T-cell (primary cell): ENCODE data around the gene CDC42BPA. TPM values are rescaled to one million over a fixed set of nuclear protein-coding genes. Genes with fewer than 3 reads are reported as not detected.
"Not testable (repeated sequence)": the region's sequence is repeated elsewhere in the genome, so short reads cannot be mapped to it uniquely, and the experiment has no call there.

ENCODE experiments used
- ATAC-seq, 4 experiments: fragments of 200-7000 bp in 3 of 4; fragments of 150-1000 bp in 1 of 4; cut with Tn5 transposase; replicated peaks in 1 of 4; 1 replicate in 3 of 4; 2 replicates in 1 of 4; pipeline ENCODE4 v1.10.0; 2021; ENCODE audit warnings: moderate library complexity in 3 of 4, mild to moderate bottlenecking in 2 of 4, moderate number of reproducible peaks in 1 of 4
- CTCF ChIA-PET, 2 donors: fragments of 300-600 bp; sonication (Branson Sonifier 250); formaldehyde crosslinking; loops; one replicate each; lab custom pipeline; 2022; ENCODE audit warnings: antibody characterized with exemption in 2 of 2; lab: Charles Lee
- POLR2A ChIA-PET, 2 donors: fragments of 300-600 bp; sonication (Branson Sonifier 250); formaldehyde crosslinking; loops; one replicate each; lab custom pipeline; 2022; ENCODE audit warnings: antibody characterized with exemption in 2 of 2; lab: Charles Lee
- DNase-seq, 35 experiments: peaks; one replicate each; pipeline versions ENCODE4 v3.0.0 to v3.0.0-alpha.2; 2013 to 2023
- H3K27ac ChIP-seq: one replicate; pipeline ENCODE4 v1.5.1; 2013; ENCODE audit warnings: low read length
- H3K27me3 ChIP-seq, 2 experiments: replicated peaks in 1 of 2; 1 replicate in 1 of 2; 2 replicates in 1 of 2; pipeline versions ENCODE4 v1.6.1 to v1.7.0; 2013; ENCODE audit warnings: low read length in 1 of 2, mixed read lengths in 1 of 2; ENCODE audit not compliant: control insufficient read depth in 2 of 2, insufficient read depth in 2 of 2; ENCODE audit errors: extremely low read depth in 1 of 2
- H3K36me3 ChIP-seq, 2 donors: 1 replicate in 1 of 2; 2 replicates in 1 of 2; pipeline versions ENCODE4 v1.6.1 to v1.7.0; 2013; ENCODE audit warnings: low read length in 1 of 2; ENCODE audit not compliant: control insufficient read depth in 2 of 2, insufficient read depth in 1 of 2; ENCODE audit errors: extremely low read depth in 1 of 2
- H3K4me1 ChIP-seq, 2 experiments: 1 replicate in 1 of 2; 2 replicates in 1 of 2; pipeline versions ENCODE4 v1.6.1 to v1.7.0; 2013; ENCODE audit warnings: low read length in 2 of 2, mixed read lengths in 1 of 2; ENCODE audit not compliant: insufficient read depth in 2 of 2, control insufficient read depth in 1 of 2; ENCODE audit errors: extremely low read depth in 1 of 2
- H3K4me3 ChIP-seq, 2 donors: 1 replicate in 1 of 2; 2 replicates in 1 of 2; pipeline versions ENCODE4 v1.5.1 to v1.7.0; 2013; ENCODE audit warnings: mild to moderate bottlenecking in 2 of 2, low read length in 1 of 2, moderate library complexity in 1 of 2; ENCODE audit not compliant: control insufficient read depth in 1 of 2; ENCODE audit errors: extremely low read depth in 1 of 2
- H3K9me3 ChIP-seq: 2 replicates; pipeline ENCODE4 v1.7.0; 2013
- H3K27ac Mint-ChIP-seq, 2 donors: one replicate each; pipeline ENCODE4 v1.8.0; 2020 to 2021; ENCODE audit warnings: mild to moderate bottlenecking in 2 of 2, mixed read lengths in 2 of 2
- H3K27me3 Mint-ChIP-seq, 2 donors: one replicate each; pipeline ENCODE4 v1.8.0; 2021 to 2022; ENCODE audit warnings: mixed read lengths in 2 of 2
- H3K36me3 Mint-ChIP-seq: one replicate; pipeline ENCODE4 v1.8.0; 2021; ENCODE audit warnings: mixed read lengths
- H3K4me1 Mint-ChIP-seq, 3 donors: one replicate each; pipeline ENCODE4 v1.8.0; 2020 to 2022; ENCODE audit warnings: mixed read lengths in 3 of 3, mild to moderate bottlenecking in 1 of 3
- H3K4me3 Mint-ChIP-seq, 3 donors: one replicate each; pipeline ENCODE4 v1.8.0; 2020 to 2022; ENCODE audit warnings: mild to moderate bottlenecking in 3 of 3, mixed read lengths in 3 of 3, moderate library complexity in 3 of 3
- H3K9me3 Mint-ChIP-seq, 3 donors: one replicate each; pipeline ENCODE4 v1.8.0; 2020 to 2022; ENCODE audit warnings: mixed read lengths in 3 of 3
- WGBS: methylation state at CpG from one replicate; pipeline ENCODE4 v1.1.5; 2013; ENCODE audit warnings: missing lambda C conversion rate; ENCODE audit not compliant: insufficient coverage; 5-methylcytosine and 5-hydroxymethylcytosine counted together
- total RNA-seq, 35 experiments: library from RNA in 6 of 35; stranded (reverse) in 6 of 35; fragments of 120-200 nt in 1 of 35; gene quantifications; one replicate each; pipeline versions ENCODE4 v1.2.1 to v1.2.4 and lab custom pipeline; 2013 to 2026

The CDC42BPA gene
- total RNA-seq, 5 donors from 2014 or later (not counting 1 experiment from before 2014, with no cell fraction given): 0.33 to 1.6 (median 0.86) TPM

DNA sequence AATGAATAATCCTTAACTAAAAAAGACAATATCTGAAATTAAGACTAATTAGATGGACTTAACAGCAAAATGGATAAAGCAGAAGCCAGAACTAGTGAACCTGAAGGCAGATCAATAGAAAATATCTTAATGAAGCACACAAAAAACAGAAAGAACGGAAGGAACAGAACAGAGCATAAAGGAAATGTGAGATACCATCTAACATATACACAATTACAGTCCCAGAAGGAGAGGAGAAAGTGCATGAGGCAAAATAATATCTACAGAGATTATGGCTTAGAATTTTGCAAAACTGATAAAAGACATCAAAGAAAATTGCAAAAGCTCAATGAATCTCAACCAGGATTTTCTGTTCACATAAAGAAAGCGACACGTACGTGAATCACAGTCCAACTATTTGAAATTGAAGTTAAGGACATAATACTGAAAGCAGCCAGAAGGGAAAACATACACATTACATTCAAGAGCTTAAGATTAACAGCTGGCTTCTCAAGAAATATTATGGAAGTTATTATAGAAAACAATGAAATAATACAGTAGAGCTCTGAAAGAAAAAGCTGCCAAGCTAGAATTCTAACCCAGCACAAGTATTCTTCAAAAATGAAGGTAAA lies 182.0 kb downstream of the CDC42BPA start:
- no CpG with 5 or more reads among the region's 4 CpGs for WGBS
- ChIA-PET CTCF (no interaction called here), POLR2A (no interaction called here)
- H3K4me1 ChIP-seq: no peaks in the 10 kb centered on the region
- ATAC-seq: no peak
- no peaks in the 10 kb centered on the region for H3K9me3 Mint-ChIP-seq
- DNase-seq: no peak
- no peaks in the 10 kb centered on the region for H3K36me3 Mint-ChIP-seq
- no peaks in the 10 kb centered on the region for H3K9me3 ChIP-seq
- H3K4me3 ChIP-seq: no peak overlapping the region
- no peaks in the 10 kb centered on the region for H3K36me3 ChIP-seq
- peaks cover 8 to 15% of the 10 kb centered on the region in 2 donors for H3K27me3 Mint-ChIP-seq
- no peak overlapping the region for H3K27ac Mint-ChIP-seq
- H3K27me3 ChIP-seq: no peaks in the 10 kb centered on the region
- H3K4me3 Mint-ChIP-seq: no peak overlapping the region
- no peaks in the 10 kb centered on the region for H3K4me1 Mint-ChIP-seq
- no peak overlapping the region for H3K27ac ChIP-seq

DNA sequence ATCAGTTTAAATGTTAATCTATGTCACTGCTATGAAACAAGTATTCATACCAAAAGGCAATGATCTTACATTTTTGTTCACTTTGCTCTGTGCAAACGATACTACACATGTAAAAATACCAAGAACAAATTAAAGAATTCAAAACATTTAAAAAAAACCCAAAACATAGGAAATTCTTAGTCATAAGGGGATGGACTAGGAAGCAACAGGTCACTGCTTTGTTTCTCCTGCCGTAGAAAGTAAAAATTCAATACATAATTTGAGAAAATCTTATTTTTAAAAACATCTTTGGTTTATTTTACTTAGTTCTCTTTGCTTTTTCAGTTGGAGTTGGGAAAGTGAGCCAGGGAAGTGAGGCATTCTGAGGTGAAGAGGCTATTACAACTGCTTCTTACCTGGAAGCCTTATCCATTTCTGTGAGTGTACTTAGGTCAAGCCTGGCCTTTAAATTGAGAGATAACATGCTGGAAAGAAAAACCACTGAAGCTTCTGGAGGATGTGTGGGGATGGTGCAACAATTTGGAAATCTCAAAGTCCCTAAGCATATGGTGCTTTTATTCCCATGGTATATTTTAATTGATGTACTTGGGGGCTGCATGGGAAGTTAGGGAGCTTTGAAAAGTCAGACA lies 183.5 kb downstream of the CDC42BPA start:
- CTCF ChIA-PET: no interaction called here
- H3K27me3 Mint-ChIP-seq: peaks cover 8 to 20% of the 10 kb centered on the region in 2 donors

DNA sequence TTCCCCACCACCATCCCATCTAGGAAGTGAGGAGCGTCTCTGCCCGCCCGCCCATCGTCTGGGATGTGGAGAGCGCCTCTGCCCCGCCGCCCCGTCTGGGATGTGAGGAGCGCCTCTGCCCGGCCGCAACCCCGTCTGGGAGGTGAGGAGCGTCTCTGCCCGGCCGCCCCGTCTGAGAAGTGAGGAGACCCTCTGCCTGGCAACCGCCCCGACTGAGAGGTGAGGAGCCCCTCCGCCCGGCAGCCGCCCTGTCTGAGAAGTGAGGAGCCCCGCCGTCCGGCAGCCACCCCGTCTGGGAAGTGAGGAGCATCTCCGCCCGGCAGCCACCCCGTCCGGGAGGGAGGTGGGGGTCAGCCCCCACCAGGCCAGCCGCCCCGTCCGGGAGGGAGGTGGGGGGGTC lies 185.6 kb downstream of the CDC42BPA start:
- H3K4me3 Mint-ChIP-seq: not testable (repeated sequence)
- WGBS: 60% methylated on average over 1 of the region's 32 CpGs

More for the DNA sequence above, 183.5 kb downstream of the CDC42BPA start:
- Mint-ChIP-seq H3K27ac (no peak overlapping the region), H3K4me3 (no peak overlapping the region), H3K36me3 (no peaks in the 10 kb centered on the region), H3K9me3 (no peaks in the 10 kb centered on the region), H3K4me1 (no peaks in the 10 kb centered on the region)
- Histone ChIP-seq H3K9me3 (no peaks in the 10 kb centered on the region), H3K27me3 (no peaks in the 10 kb centered on the region), H3K4me3 (no peak overlapping the region), H3K36me3 (no peaks in the 10 kb centered on the region), H3K27ac (no peak overlapping the region), H3K4me1 (no peaks in the 10 kb centered on the region)
- ATAC-seq (no peak), DNase-seq (no peak)
- no CpG with 5 or more reads among the region's 2 CpGs for WGBS
- POLR2A ChIA-PET: no interaction called here

DNA sequence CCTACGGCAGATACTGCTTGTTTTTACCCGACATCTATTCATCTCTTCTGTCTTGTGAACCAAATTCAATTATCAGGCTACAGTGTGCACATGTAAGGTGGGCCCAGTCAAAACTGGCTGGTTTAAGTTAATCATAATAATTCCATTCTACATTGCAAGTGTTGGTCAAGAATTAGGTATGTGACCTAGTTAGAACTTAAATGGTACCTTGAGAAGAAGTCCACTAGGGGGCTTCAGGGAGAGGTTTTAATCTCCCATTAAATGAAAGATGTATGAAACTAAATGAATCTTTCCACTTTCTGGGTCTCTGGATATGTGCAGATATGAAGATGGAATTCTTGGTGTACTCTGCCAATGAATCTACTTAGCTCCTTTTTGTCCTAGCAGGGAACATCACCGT lies 187.1 kb downstream of the CDC42BPA start:
- no peak for ATAC-seq
- Mint-ChIP-seq H3K27ac (no peak overlapping the region), H3K9me3 (no peaks in the 10 kb centered on the region), H3K27me3 (peaks cover 8 to 18% of the 10 kb centered on the region in 2 donors), H3K36me3 (no peaks in the 10 kb centered on the region), H3K4me1 (no peaks in the 10 kb centered on the region), H3K4me3 (no peak overlapping the region)
- H3K27ac ChIP-seq: no peak overlapping the region
- CTCF ChIA-PET: no interaction called here
- no CpG with 5 or more reads among the region's 3 CpGs for WGBS
- DNase-seq: peak in 1 of 35 experiments; percentile 3
- H3K4me1 ChIP-seq: no peaks in the 10 kb centered on the region
- no peaks in the 10 kb centered on the region for H3K27me3 ChIP-seq
- no peaks in the 10 kb centered on the region for H3K36me3 ChIP-seq
- H3K9me3 ChIP-seq: no peaks in the 10 kb centered on the region
- no peak overlapping the region for H3K4me3 ChIP-seq
- POLR2A ChIA-PET: no interaction called here

More for the DNA sequence above, 185.6 kb downstream of the CDC42BPA start:
- H3K4me3 ChIP-seq, POLR2A ChIA-PET, CTCF ChIA-PET, ATAC-seq, H3K36me3 Mint-ChIP-seq, H3K4me1 Mint-ChIP-seq, DNase-seq, H3K9me3 Mint-ChIP-seq, H3K27me3 ChIP-seq, H3K36me3 ChIP-seq, H3K27ac Mint-ChIP-seq, H3K9me3 ChIP-seq, H3K27ac ChIP-seq, H3K4me1 ChIP-seq: not testable (repeated sequence)
- peaks cover 8 to 20% of the 10 kb centered on the region in 2 donors for H3K27me3 Mint-ChIP-seq

DNA sequence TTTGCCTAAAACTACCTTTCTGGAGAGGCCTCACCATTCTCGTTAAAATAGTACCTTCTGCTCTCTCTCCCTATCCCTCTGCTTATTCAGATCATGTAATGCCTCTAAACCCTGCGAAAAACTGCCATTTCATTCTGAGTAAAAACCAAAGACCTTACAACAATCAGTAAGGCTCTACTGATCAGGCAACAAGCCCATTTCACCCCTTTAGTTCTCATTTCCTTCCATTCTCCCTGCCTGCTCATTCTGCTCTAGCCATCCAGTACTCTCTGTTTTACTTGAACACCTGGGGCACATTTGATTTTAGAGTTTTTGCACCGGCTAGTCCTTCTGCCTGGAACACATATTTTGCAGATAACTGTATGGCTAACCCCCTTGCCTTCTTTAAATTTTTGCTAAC lies 190.4 kb downstream of the CDC42BPA start:
- Histone ChIP-seq H3K9me3 (no peaks in the 10 kb centered on the region), H3K4me1 (no peaks in the 10 kb centered on the region), H3K36me3 (no peaks in the 10 kb centered on the region), H3K27ac (no peak overlapping the region), H3K27me3 (no peaks in the 10 kb centered on the region), H3K4me3 (no peak overlapping the region)
- ChIA-PET POLR2A (no interaction called here), CTCF (no interaction called here)
- ATAC-seq: no peak
- DNase-seq: no peak
- no peak overlapping the region for H3K4me3 Mint-ChIP-seq
- 84% methylated on average over 3 of the region's 3 CpGs for WGBS
- no peaks in the 10 kb centered on the region for H3K36me3 Mint-ChIP-seq
- peaks cover 0 to 5% of the 10 kb centered on the region in 2 donors for H3K27me3 Mint-ChIP-seq
- H3K4me1 Mint-ChIP-seq: no peaks in the 10 kb centered on the region
- no peaks in the 10 kb centered on the region for H3K9me3 Mint-ChIP-seq
- H3K27ac Mint-ChIP-seq: no peak overlapping the region

DNA sequence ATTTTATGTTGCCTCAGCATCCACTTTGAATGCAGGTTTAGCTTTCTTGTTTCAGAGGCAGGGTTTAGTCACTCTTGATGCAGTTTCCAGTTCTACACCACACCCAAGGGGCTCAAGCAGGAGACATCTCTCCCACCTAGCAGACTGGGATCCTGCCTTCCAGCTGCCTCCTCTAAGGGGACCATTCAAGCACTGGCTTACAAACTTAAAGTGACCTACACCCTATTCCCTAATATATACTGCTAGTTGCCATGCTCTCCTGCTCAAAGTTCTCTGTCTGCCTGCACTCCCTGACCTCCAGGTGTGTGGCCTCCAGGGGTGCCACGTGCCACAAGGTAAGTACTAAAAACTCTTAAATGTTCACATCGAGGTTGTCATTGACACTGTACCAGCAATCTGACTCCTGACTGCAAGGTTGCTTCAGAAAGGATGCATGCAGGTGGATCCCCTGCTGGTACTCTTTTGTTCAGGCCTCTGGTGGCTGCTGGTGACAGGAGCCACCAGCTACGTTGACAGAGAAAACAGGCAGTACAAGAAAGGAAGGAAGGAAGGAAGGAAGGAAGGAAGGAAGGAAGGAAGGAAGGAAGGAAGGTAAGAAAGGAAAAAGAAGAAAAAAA lies 192.3 kb downstream of the CDC42BPA start:
- POLR2A ChIA-PET: no interaction called here

More for the DNA sequence above, 192.3 kb downstream of the CDC42BPA start:
- H3K4me3 ChIP-seq: no peak overlapping the region
- peaks cover 0 to 4% of the 10 kb centered on the region in 2 donors for H3K27me3 Mint-ChIP-seq
- H3K36me3 ChIP-seq: no peaks in the 10 kb centered on the region
- CTCF ChIA-PET: no interaction called here
- H3K27ac ChIP-seq: no peak overlapping the region
- no peak overlapping the region for H3K4me3 Mint-ChIP-seq
- no peaks in the 10 kb centered on the region for H3K9me3 Mint-ChIP-seq
- H3K9me3 ChIP-seq: no peaks in the 10 kb centered on the region
- no peaks in the 10 kb centered on the region for H3K36me3 Mint-ChIP-seq
- ATAC-seq (no peak), DNase-seq (no peak)
- WGBS: 73% methylated on average over 2 of the region's 3 CpGs
- no peaks in the 10 kb centered on the region for H3K4me1 ChIP-seq
- H3K4me1 Mint-ChIP-seq: no peaks in the 10 kb centered on the region
- no peaks in the 10 kb centered on the region for H3K27me3 ChIP-seq
- H3K27ac Mint-ChIP-seq: no peak overlapping the region
